GM12864 (cell line): Measurements from ENCODE around the gene GABRG3.

Experiments used
- DNase-seq: peaks from one replicate; pipeline ENCODE4 v3.0.0-alpha.2; 2011; ENCODE audit warnings: low read depth
- H3K4me3 ChIP-seq: 2 replicates; pipeline ENCODE4 v1.5.1; 2011; ENCODE audit warnings: mild to moderate bottlenecking, low read depth, low read length, control low read depth
- CTCF ChIP-seq: IDR thresholded peaks from 2 replicates; pipeline ENCODE4 v1.5.1; 2011; ENCODE audit warnings: low read depth, mild to moderate bottlenecking, moderate library complexity, low read length, control low read depth, inconsistent platforms; ENCODE audit errors: missing control alignments

GABRG3 gene

DNA sequence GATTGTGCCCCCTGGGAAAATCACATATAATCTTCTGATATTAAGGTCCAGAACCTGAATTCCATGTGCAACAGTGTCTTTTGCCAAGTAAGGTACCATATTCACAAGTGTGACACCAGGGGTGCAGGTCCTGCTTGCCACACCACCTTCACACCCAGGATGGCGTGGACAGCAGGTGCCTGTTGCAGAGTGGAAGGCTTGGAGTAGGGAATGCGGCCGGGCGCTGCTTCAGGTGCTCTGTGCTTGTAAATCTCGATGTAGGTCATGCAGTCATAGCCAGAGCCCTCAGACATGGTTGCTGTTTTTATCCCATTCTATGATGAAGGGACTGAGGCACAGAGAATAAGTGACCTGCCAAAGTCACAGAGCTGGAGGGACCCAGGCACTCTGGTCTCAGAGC lies 34.5 kb upstream of the GABRG3 start:
- DNase-seq, result no peak
- TF ChIP-seq CTCF, result no peak
- no peak overlapping the region for H3K4me3 ChIP-seq

DNA sequence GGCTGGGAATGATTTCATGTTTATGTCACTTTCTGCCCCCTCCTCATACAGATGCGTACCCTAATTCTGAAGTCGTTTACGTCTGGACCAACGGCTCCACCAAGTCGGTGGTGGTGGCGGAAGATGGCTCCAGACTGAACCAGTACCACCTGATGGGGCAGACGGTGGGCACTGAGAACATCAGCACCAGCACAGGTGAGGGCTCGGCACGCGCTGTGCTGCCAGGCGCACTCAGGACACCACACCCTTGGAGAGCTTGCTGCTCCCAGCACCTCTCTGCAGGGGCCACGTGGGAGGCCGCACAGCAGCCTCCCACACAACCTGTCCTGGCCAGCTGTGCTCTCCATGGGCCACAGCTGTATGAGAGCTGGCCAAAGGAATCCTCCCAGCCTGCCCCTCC lies 33.8 kb upstream of the GABRG3 start:
- DNase-seq, result no peak
- H3K4me3 ChIP-seq, result no peak overlapping the region
- TF ChIP-seq CTCF, result no peak

DNA sequence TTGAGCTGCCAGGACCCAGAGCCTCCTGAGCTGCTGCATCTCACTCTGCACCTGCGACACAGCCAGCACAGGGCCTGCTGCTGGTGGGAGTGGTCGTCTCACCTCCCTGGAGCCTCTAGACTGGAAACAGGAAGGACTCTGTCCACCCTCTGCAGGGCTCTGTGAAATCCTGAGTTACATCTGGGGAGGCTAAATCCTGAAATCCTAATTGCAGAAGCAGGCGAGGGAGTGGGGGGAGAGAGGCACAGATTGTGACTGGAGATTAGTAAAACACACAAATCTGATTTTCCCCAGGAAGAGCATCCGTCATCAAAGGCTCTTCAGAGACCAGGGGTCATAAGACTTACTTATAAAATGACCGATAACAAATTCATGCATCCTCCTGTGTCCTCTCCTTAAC lies 31.6 kb upstream of the GABRG3 start:
- TF ChIP-seq CTCF, result no peak
- H3K4me3 ChIP-seq, result no peak overlapping the region
- no peak for DNase-seq

DNA sequence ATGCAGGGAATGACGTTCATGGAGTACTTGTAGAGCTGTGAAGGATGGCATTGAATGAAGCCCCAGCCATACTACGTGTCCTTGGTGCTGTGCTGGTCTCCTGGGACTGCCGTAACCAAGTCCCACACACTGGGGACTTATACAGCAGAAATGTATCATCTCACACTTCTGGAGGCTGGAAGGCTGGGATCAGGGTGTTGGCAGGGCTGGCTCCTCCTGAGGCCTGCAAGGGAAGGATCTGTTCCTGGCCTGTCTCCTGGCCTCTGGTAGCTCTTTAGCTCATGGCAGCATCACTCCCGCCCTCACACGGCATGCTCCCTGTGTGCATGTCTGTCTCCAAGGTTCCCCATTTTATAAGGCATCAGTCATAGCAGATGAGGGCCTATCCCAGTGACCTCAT lies 29.5 kb upstream of the GABRG3 start:
- H3K4me3 ChIP-seq, result no peak overlapping the region
- no peak for DNase-seq
- TF ChIP-seq CTCF, result no peak

- H3K4me3 ChIP-seq, result no peak overlapping the region
- DNase-seq, result no peak
- no peak for TF ChIP-seq CTCF
These were observed 27.1 kb upstream of the GABRG3 start for GRCh38 chr15:26943866-26944265.

- no peak for TF ChIP-seq CTCF
- DNase-seq, result no peak
- no peak overlapping the region for H3K4me3 ChIP-seq
These were observed 25.9 kb upstream of the GABRG3 start for GRCh38 chr15:26945046-26945445.

- no peak overlapping the region for H3K4me3 ChIP-seq
- no peak for TF ChIP-seq CTCF
- DNase-seq, result no peak
These were observed 21.0 kb upstream of the GABRG3 start for GRCh38 chr15:26950001-26950400.
